Loucy (cell line): Measurements from ENCODE around the gene KRTAP12-3.
"Not testable (repeated sequence)": the region's sequence is repeated elsewhere in the genome, so short reads cannot be mapped to it uniquely, and the experiment has no call there.

Experiments used
- H2AFZ ChIP-seq: fragments of 200-600 bp; sonication (generic); 2 replicates; pipeline ENCODE4 v1.6.0; 2016; ENCODE audit warnings: antibody characterized with exemption, mild to moderate bottlenecking, low read length, moderate library complexity
- H3F3A ChIP-seq: fragments of 200-600 bp; 2 replicates; pipeline ENCODE4 v1.6.0; 2016; ENCODE audit warnings: antibody characterized with exemption, low read depth, mild to moderate bottlenecking
- H3K27me3 ChIP-seq: fragments of 200-600 bp; sonication (generic); 2 replicates; pipeline ENCODE4 v1.6.1; 2014; ENCODE audit warnings: low read length, mild to moderate bottlenecking; ENCODE audit not compliant: insufficient read depth, poor library complexity, severe bottlenecking
- H3K36me3 ChIP-seq: fragments of 200-600 bp; sonication (generic); 2 replicates; pipeline ENCODE4 v1.6.1; 2016; ENCODE audit warnings: low read length; ENCODE audit not compliant: insufficient read depth
- H3K4me1 ChIP-seq: fragments of 200-600 bp; sonication (generic); 2 replicates; pipeline ENCODE4 v1.5.1; 2014; ENCODE audit warnings: low read length, mild to moderate bottlenecking; ENCODE audit not compliant: insufficient read depth, poor library complexity, severe bottlenecking
- H3K4me2 ChIP-seq: fragments of 200-600 bp; sonication (generic); 2 replicates; pipeline ENCODE4 v1.6.0; 2014; ENCODE audit warnings: antibody characterized with exemption, low read length, low read depth, mild to moderate bottlenecking; ENCODE audit not compliant: poor library complexity, severe bottlenecking
- H3K4me3 ChIP-seq: fragments of 200-600 bp; sonication (generic); 2 replicates; pipeline ENCODE4 v1.5.1; 2014; ENCODE audit warnings: low read length, mild to moderate bottlenecking, mixed read lengths; ENCODE audit not compliant: poor library complexity, severe bottlenecking
- H3K79me2 ChIP-seq: fragments of 200-600 bp; sonication (generic); 2 replicates; pipeline ENCODE4 v1.6.1; 2014; ENCODE audit warnings: low read length; ENCODE audit not compliant: insufficient read depth
- H3K9ac ChIP-seq: fragments of 200-600 bp; sonication (generic); 2 replicates; pipeline ENCODE4 v1.6.0; 2014; ENCODE audit warnings: mild to moderate bottlenecking, low read depth, low read length, moderate library complexity; ENCODE audit not compliant: poor library complexity, severe bottlenecking
- H3K9me2 ChIP-seq: fragments of 200-600 bp; sonication (generic); replicated peaks from 2 replicates; pipeline ENCODE4 v1.6.1; 2016; ENCODE audit warnings: low read depth, low read length, mixed read lengths
- H3K9me3 ChIP-seq: fragments of 200-600 bp; sonication (generic); 2 replicates; pipeline ENCODE4 v1.6.1; 2014; ENCODE audit warnings: mild to moderate bottlenecking, antibody characterized with exemption, low read length, low read depth; ENCODE audit not compliant: insufficient read depth
- H4K20me1 ChIP-seq: fragments of 200-600 bp; sonication (generic); 2 replicates; pipeline ENCODE4 v1.6.0; 2014; ENCODE audit warnings: antibody characterized with exemption, low read length, mild to moderate bottlenecking; ENCODE audit not compliant: insufficient read depth, poor library complexity, severe bottlenecking
- EZH2phosphoT487 ChIP-seq: fragments of 200-600 bp; IDR thresholded peaks from 2 replicates; pipeline ENCODE4 v1.6.1; 2018; ENCODE audit warnings: antibody characterized with exemption, mild to moderate bottlenecking, moderate library complexity, borderline replicate concordance
- TF ChIP-seq, protein P1 (sequence below): fragments of 200-600 bp; sonication (generic); conservative IDR thresholded peaks from 2 replicates; pipeline ENCODE4 v1.5.1; 2014; ENCODE audit warnings: mild to moderate bottlenecking, antibody characterized with exemption, low read length

Gene KRTAP12-3

DNA sequence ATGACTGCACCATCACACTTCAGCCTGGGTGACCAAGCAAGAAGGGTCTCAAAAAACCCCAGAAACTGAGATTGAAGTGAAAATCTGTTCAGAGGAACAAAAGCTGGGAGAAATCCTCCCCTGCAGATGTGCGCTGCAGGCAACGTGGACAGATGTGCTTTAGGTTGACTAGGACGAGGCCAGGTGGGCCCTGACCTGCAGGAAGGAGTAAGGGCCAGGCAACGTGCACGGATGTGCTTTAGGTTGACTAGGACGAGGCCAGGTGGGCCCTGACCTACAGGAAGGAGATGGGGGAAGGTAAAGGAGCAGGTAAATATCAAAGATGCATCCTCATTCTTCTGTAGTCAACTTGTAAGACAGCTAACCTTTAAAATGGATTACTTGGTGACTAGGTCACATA lies 26.8 kb downstream of the KRTAP12-3 start:
- H3K9me3 ChIP-seq = no peaks in the 10 kb centered on the region
- H3K27me3 ChIP-seq = no peaks in the 10 kb centered on the region
- H3K4me3 ChIP-seq = no peak overlapping the region
- no peaks in the 10 kb centered on the region for H3K4me1 ChIP-seq
- H2AFZ ChIP-seq = no peak overlapping the region
- TF ChIP-seq, protein P1, sequence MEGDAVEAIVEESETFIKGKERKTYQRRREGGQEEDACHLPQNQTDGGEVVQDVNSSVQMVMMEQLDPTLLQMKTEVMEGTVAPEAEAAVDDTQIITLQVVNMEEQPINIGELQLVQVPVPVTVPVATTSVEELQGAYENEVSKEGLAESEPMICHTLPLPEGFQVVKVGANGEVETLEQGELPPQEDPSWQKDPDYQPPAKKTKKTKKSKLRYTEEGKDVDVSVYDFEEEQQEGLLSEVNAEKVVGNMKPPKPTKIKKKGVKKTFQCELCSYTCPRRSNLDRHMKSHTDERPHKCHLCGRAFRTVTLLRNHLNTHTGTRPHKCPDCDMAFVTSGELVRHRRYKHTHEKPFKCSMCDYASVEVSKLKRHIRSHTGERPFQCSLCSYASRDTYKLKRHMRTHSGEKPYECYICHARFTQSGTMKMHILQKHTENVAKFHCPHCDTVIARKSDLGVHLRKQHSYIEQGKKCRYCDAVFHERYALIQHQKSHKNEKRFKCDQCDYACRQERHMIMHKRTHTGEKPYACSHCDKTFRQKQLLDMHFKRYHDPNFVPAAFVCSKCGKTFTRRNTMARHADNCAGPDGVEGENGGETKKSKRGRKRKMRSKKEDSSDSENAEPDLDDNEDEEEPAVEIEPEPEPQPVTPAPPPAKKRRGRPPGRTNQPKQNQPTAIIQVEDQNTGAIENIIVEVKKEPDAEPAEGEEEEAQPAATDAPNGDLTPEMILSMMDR = no peak
- TF ChIP-seq EZH2phosphoT487 = no peak
- no peak overlapping the region for H3K9ac ChIP-seq
- H3K79me2 ChIP-seq = no peaks in the 10 kb centered on the region
- no peaks in the 10 kb centered on the region for H3F3A ChIP-seq
- H4K20me1 ChIP-seq = no peaks in the 10 kb centered on the region
- H3K9me2 ChIP-seq = no peaks in the 10 kb centered on the region
- no peak overlapping the region for H3K4me2 ChIP-seq
- no peaks in the 10 kb centered on the region for H3K36me3 ChIP-seq

- not testable (repeated sequence) for H3K4me3 ChIP-seq, H4K20me1 ChIP-seq, H3K79me2 ChIP-seq, H3K27me3 ChIP-seq, H3K9me2 ChIP-seq, H3K36me3 ChIP-seq, H3F3A ChIP-seq, H3K9me3 ChIP-seq, H3K4me2 ChIP-seq, H3K4me1 ChIP-seq, H3K9ac ChIP-seq, H2AFZ ChIP-seq
These were observed 27.3 kb downstream of the KRTAP12-3 start for GRCh38 chr21:44685050-44685449.

DNA sequence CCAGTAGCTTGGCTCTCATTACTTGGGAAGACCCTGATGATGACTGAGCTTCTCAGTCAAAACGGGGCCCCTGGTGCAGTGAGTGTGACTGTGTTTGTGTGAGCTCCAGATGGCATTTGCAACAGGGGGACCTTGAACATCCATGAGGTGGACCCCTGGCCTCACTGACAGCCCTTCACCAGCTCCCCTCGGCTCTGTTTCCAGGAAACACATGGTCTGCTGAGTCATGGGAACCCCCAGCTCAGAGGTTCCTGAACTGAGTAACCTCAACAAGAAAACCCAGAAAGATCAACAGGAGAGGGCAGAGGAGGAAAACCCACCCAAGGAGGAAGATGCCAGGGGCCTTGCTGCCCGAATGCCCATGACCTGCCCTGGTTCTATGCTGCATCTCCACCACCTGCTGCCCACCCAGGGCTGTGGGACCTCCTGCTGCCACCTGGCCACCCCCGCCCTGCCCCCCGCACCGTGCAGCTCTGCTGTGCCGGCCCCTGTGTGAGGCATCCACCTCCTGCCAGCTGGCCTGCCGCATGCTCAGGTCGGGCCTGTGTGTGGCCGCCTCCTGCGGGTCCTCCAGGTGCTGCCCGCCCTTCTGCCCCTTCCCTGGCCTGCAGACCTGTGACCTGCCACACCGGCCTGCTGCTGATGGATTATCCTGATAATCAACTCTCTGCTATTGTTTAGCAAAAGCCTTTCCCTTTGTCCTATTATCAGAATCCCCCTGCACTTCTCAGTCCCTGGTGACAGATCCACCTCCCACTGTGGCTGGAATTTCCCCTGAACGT lies 28.5 kb downstream of the KRTAP12-3 start:
- H3K79me2 ChIP-seq = no peaks in the 10 kb centered on the region
- H4K20me1 ChIP-seq = no peaks in the 10 kb centered on the region
- no peaks in the 10 kb centered on the region for H3K4me1 ChIP-seq
- no peak overlapping the region for H2AFZ ChIP-seq
- H3K4me2 ChIP-seq = no peak overlapping the region
- H3K9me2 ChIP-seq = no peaks in the 10 kb centered on the region
- TF ChIP-seq EZH2phosphoT487 = no peak
- TF ChIP-seq, protein P1 = no peak
- no peaks in the 10 kb centered on the region for H3K27me3 ChIP-seq
- no peaks in the 10 kb centered on the region for H3K9me3 ChIP-seq
- H3K4me3 ChIP-seq = no peak overlapping the region
- H3K9ac ChIP-seq = no peak overlapping the region
- H3F3A ChIP-seq = no peaks in the 10 kb centered on the region
- H3K36me3 ChIP-seq = no peaks in the 10 kb centered on the region
